Fibroblast of mammary gland (primary cell): ENCODE measurements around the gene FOXO6.

ENCODE experiments used
- DNase-seq: peaks from one replicate; pipeline ENCODE4 v3.0.0-alpha.2; 2010; ENCODE audit warnings: low read depth
- H3K4me3 ChIP-seq: 2 replicates; pipeline ENCODE4 v1.5.1; 2011; ENCODE audit warnings: low read depth, mild to moderate bottlenecking, low read length, moderate library complexity; ENCODE audit not compliant: control insufficient read depth
- CTCF ChIP-seq: conservative IDR thresholded peaks from 2 replicates; pipeline ENCODE4 v1.5.1; 2011; ENCODE audit warnings: low read depth, low read length, inconsistent platforms; ENCODE audit not compliant: control insufficient read depth, insufficient read depth

The FOXO6 gene

GRCh38 chr1:41362749-41363590, 1.7 kb downstream of the FOXO6 start:
- no peak overlapping the region for H3K4me3 ChIP-seq
- no peak for TF ChIP-seq CTCF
- no peak for DNase-seq

GRCh38 chr1:41363591-41364320, 2.5 kb downstream of the FOXO6 start:
- TF ChIP-seq CTCF = no peak
- DNase-seq = no peak
- H3K4me3 ChIP-seq = no peak overlapping the region

GRCh38 chr1:41364442-41365319, 3.4 kb downstream of the FOXO6 start:
- H3K4me3 ChIP-seq = no peak overlapping the region
- no peak for DNase-seq
- no peak for TF ChIP-seq CTCF

- TF ChIP-seq CTCF = no peak
- no peak overlapping the region for H3K4me3 ChIP-seq
- no peak for DNase-seq
Observed at GRCh38 chr1:41365320-41365633, 4.0 kb downstream of the FOXO6 start.

DNA sequence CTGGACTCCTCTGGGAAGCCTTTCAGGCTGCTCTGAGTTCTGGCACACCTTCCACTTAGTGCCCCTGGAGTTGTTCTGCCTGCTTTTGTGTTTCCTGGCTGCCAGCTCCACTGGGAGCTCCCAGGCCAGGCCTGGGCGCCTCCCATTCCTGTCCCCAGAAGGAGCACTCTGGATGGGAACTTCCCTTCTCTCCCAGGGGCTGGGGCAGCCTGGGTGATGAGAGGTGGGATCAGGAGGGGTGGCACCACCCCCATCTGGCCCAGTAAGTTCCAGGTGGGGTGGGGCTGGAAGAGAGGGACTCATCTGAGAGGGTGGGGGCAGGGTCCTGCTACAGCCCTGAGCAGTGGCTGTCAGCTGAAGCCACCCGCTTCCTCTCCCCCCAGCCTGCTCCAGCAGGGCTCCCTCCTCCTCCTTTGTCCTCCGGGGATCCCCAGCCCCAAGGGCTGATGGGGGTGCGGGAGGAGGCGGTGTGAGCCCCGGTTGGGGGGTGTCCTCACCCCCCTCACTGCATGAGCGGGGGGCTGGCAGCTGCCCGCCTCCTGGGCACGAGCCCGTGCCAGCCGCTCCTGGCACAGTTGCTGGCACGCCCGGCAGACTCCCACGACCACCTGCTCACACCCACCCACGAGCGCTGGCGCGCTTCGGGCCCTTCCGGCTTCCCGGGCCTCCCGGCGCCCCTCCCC, 4.7 kb downstream of the FOXO6 start:
- no peak for TF ChIP-seq CTCF
- no peak overlapping the region for H3K4me3 ChIP-seq
- no peak for DNase-seq
